Tibial artery (tissue), 4 donors: Measurements from ENCODE around the gene GALR3.

Source experiments
- DNase-seq, 2 donors: peaks; one replicate each; pipeline ENCODE4 v3.0.0-alpha.2; 2019
- H3K27ac ChIP-seq, 2 donors: fragments of 200-600 bp; sonication (generic) in 1 of 2; 1 replicate in 1 of 2; 2 replicates in 1 of 2; pipeline ENCODE4 v1.5.1; 2018 to 2019; ENCODE audit warnings: mild to moderate bottlenecking in 1 of 2
- H3K27me3 ChIP-seq, 2 donors: fragments of 200-600 bp; sonication (generic) in 1 of 2; one replicate each; pipeline versions ENCODE4 v1.5.1 to v1.6.0; 2016 to 2019
- H3K36me3 ChIP-seq, 3 donors: fragments of 200-600 bp; sonication (generic) in 2 of 3; one replicate each; pipeline ENCODE4 v1.5.1; 2016 to 2019; ENCODE audit warnings: mild to moderate bottlenecking in 2 of 3
- H3K4me1 ChIP-seq, 4 donors: fragments of 200-600 bp; sonication (generic) in 2 of 4; 1 replicate in 3 of 4; 2 replicates in 1 of 4; pipeline ENCODE4 v1.5.1; 2016 to 2019
- H3K4me3 ChIP-seq, 2 donors: fragments of 200-600 bp; sonication (generic) in 1 of 2; 1 replicate in 1 of 2; 2 replicates in 1 of 2; pipeline ENCODE4 v1.5.1; 2018 to 2019; ENCODE audit warnings: mild to moderate bottlenecking in 2 of 2
- H3K9me3 ChIP-seq, 3 donors: fragments of 200-600 bp; sonication (generic) in 1 of 3; one replicate each; pipeline ENCODE4 v1.5.1; 2016 to 2019
- intact Hi-C: fragments of 100-400 bp; cut with DNase I; formaldehyde crosslinking; loops from one replicate; pipeline ENCODE4 v1.15.0; 2023; ENCODE audit warnings: low total_unique reads
- TF ChIP-seq, protein P1 (sequence below), 2 experiments: fragments of 200-600 bp in 1 of 2; fragments of 450-650 bp in 1 of 2; IDR thresholded peaks; one replicate each; pipeline ENCODE4 v1.5.1; 2017 to 2019; ENCODE audit warnings: antibody characterized with exemption in 2 of 2, mild to moderate bottlenecking in 1 of 2, moderate library complexity in 1 of 2

GALR3 gene

GRCh38 chr22:37823134-37823985 lies at the start of gene GALR3:
GALR3 (plus strand) TSS chr22:37823382; CDS start chr22:37823407, 25 bp downstream.
- intact Hi-C loops, result no loop called here

DNA sequence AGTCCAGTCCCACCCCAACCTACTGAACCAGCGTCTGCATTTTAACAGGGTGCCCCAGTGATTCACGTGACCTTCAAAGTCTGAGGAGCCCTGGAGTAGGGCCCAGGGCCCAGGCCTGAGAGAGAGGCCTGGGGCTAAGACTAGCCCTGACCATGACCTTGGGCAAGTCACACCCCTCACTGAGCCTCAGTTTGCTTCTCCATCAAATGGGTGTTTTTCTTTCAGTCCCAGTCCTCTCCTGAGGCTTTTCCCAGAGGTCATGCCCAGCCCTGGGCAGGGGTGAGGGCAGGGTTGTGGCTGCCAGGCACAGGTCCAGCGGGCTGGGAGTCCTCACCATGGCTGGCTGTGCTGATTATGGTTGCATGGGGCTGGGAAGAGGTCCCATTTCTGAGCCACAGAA lies 48.5 kb upstream of the GALR3 start:
- H3K9me3 ChIP-seq, result no peaks in the 10 kb centered on the region
- peaks cover 0 to 13% (median 10%) of the 10 kb centered on the region in 4 donors for H3K4me1 ChIP-seq
- DNase-seq, result no peak
- no peaks in the 10 kb centered on the region for H3K27me3 ChIP-seq
- no peak overlapping the region for H3K27ac ChIP-seq
- H3K36me3 ChIP-seq, result peaks cover 43 to 55% (median 46%) of the 10 kb centered on the region in 3 donors
- intact Hi-C loops, result no loop called here
- no peak overlapping the region for H3K4me3 ChIP-seq
- TF ChIP-seq, protein P1, sequence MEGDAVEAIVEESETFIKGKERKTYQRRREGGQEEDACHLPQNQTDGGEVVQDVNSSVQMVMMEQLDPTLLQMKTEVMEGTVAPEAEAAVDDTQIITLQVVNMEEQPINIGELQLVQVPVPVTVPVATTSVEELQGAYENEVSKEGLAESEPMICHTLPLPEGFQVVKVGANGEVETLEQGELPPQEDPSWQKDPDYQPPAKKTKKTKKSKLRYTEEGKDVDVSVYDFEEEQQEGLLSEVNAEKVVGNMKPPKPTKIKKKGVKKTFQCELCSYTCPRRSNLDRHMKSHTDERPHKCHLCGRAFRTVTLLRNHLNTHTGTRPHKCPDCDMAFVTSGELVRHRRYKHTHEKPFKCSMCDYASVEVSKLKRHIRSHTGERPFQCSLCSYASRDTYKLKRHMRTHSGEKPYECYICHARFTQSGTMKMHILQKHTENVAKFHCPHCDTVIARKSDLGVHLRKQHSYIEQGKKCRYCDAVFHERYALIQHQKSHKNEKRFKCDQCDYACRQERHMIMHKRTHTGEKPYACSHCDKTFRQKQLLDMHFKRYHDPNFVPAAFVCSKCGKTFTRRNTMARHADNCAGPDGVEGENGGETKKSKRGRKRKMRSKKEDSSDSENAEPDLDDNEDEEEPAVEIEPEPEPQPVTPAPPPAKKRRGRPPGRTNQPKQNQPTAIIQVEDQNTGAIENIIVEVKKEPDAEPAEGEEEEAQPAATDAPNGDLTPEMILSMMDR (IDR thresholded peaks at IDR 0.05), result no peak

More at GRCh38 chr22:37823134-37823985, at the start of gene GALR3:
- no peak within 1 kb of the TSS for H3K4me3 ChIP-seq
- no peaks in the 10 kb centered on the region for H3K36me3 ChIP-seq
- H3K9me3 ChIP-seq, result no peaks in the 10 kb centered on the region
- H3K4me1 ChIP-seq, result peaks cover 0 to 28% (median 23%) of the 10 kb centered on the region in 4 donors
- TF ChIP-seq, protein P1 (IDR thresholded peaks at IDR 0.05), result no peak
- no peak within 1 kb of the TSS for H3K27ac ChIP-seq
- peaks cover 0 to 25% of the 10 kb centered on the region in 2 donors for H3K27me3 ChIP-seq
- DNase-seq, result no peak

- TF ChIP-seq, protein P1 (IDR thresholded peaks at IDR 0.05), result no peak
- intact Hi-C loops, result no loop called here
- no peaks in the 10 kb centered on the region for H3K27me3 ChIP-seq
- H3K4me1 ChIP-seq, result peaks cover 0 to 13% (median 10%) of the 10 kb centered on the region in 4 donors
- peaks cover 31 to 43% (median 35%) of the 10 kb centered on the region in 3 donors for H3K36me3 ChIP-seq
- no peak overlapping the region for H3K27ac ChIP-seq
- H3K9me3 ChIP-seq, result no peaks in the 10 kb centered on the region
- H3K4me3 ChIP-seq, result no peak overlapping the region
- DNase-seq, result no peak
These were observed 47.2 kb upstream of the GALR3 start for GRCh38 chr22:37775785-37776638.

DNA sequence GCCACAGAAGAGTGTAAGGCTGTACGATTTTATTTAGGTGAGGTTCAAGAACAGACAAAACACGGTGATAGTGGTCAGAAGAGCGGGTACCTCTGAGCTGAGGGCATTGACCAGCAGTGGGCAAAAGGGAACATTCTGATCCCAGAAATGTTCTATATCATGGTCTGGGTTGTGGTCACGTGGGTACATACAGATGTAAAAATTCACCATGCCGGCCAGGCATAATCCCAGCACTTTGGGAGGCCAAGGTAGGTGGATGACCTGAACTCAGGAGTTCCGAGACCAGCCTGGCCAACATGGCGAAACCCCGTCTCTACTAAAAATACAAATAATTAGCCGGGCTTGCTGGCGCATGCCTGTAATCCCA lies 46.6 kb upstream of the GALR3 start:
- H3K9me3 ChIP-seq, result no peaks in the 10 kb centered on the region
- H3K4me3 ChIP-seq, result no peak overlapping the region
- H3K27ac ChIP-seq, result no peak overlapping the region
- peaks cover 0 to 15% (median 10%) of the 10 kb centered on the region in 4 donors for H3K4me1 ChIP-seq
- TF ChIP-seq, protein P1 (IDR thresholded peaks at IDR 0.05), result no peak
- peaks cover 25 to 36% (median 29%) of the 10 kb centered on the region in 3 donors for H3K36me3 ChIP-seq
- no peak for DNase-seq
- intact Hi-C loops, result no loop called here
- no peaks in the 10 kb centered on the region for H3K27me3 ChIP-seq

DNA sequence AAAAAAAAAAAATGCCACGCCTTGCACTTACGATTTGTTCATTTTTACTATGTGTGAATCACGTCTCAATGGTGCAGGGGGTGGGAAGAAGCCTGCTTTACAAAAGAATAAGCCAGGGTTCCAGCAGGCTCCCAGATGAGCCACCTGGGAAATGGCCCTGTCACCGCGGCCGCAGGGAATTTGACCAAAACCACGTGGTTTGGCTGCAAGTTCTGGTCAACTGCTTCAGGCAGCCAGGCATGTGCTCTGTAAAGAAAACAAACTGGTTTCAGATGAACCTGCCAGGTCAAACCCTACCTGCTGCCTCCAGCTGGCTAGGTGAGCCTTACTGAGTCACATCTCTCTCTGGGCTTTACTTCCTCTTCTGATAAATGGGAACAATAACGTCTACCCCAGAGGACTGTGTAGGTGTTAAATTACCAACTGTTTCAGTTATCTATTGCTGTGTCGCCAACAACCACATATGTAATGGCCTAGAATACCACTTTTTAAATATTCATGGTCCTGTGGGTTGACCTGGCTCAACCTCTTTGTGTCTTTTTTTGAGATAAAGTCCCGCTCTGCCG lies 46.0 kb upstream of the GALR3 start:
- Histone ChIP-seq H3K27me3 (peaks cover 0 to 1% of the 10 kb centered on the region in 2 donors), H3K9me3 (no peaks in the 10 kb centered on the region), H3K4me3 (no peak overlapping the region), H3K27ac (no peak overlapping the region), H3K36me3 (peaks cover 19 to 31% (median 23%) of the 10 kb centered on the region in 3 donors), H3K4me1 (peaks cover 0 to 18% (median 10%) of the 10 kb centered on the region in 4 donors)
- DNase-seq, result peak in 1 of 2 donors; percentile 75
- TF ChIP-seq, protein P1 (IDR thresholded peaks at IDR 0.05), result no peak
- intact Hi-C loops, result no loop called here
